ENCODE measurements around the gene CHRM5.

The CHRM5 gene

GRCh38 chr15:34102175-34102925 is 134.1 kb downstream of the CHRM5 start:
- no peak for DNase-seq

- no peak for DNase-seq
Measured at GRCh38 chr15:34106423-34106822, 138.1 kb downstream of the CHRM5 start.

GRCh38 chr15:34107315-34107714 is 139.0 kb downstream of the CHRM5 start:
- no peak for DNase-seq

- no peak for DNase-seq
Measured at GRCh38 chr15:34109797-34110663, 141.7 kb downstream of the CHRM5 start.

DNA sequence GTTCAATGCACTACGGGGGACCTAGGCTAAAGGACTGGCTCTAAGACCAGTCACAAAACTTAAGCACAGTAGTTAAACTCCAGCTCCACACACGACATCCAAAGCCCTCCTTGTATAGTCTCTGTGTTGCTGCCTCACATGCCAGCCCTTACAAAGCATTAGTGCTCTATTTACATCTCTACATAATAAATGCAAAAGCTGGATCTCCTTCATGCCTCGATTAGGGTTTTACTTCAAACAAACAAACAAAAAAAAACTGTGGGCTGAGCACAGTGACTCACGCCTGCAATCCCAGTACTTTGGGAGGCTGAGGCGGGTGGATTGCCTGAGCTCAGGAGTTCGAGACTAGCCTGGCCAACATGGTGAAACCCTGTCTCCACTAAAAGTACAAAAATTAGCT is 143.2 kb downstream of the CHRM5 start:
- DNase-seq: no peak

GRCh38 chr15:34114215-34114614 is 145.9 kb downstream of the CHRM5 start:
- no peak for DNase-seq

GRCh38 chr15:34114739-34115138 is 146.4 kb downstream of the CHRM5 start:
- no peak for DNase-seq

GRCh38 chr15:34116620-34117019 is 148.3 kb downstream of the CHRM5 start:
- DNase-seq: no peak
